Measurements from ENCODE around the gene COX6B2.

The COX6B2 gene

GRCh38 chr19:55312621-55313512, 41.7 kb downstream of the COX6B2 start:
- DNase-seq (ENCODE audit: low spot score), result peak; percentile 45

GRCh38 chr19:55311797-55312196, 42.7 kb downstream of the COX6B2 start:
- DNase-seq (ENCODE audit: low spot score), result no peak

- no peak for DNase-seq (ENCODE audit: low spot score)
Measured at GRCh38 chr19:55311397-55311796, 43.1 kb downstream of the COX6B2 start.

- no peak for DNase-seq (ENCODE audit: low spot score)
Measured at GRCh38 chr19:55310498-55310897, 44.0 kb downstream of the COX6B2 start.

- no peak for DNase-seq (ENCODE audit: low spot score)
Measured at GRCh38 chr19:55309448-55309847, 45.1 kb downstream of the COX6B2 start.

- DNase-seq (ENCODE audit: low spot score), result no peak
Measured at GRCh38 chr19:55308281-55308680, 46.2 kb downstream of the COX6B2 start.

- DNase-seq (ENCODE audit: low spot score), result no peak
Measured at GRCh38 chr19:55306712-55307111, 47.8 kb downstream of the COX6B2 start.

- no peak for DNase-seq (ENCODE audit: low spot score)
Measured at GRCh38 chr19:55305983-55306562, 48.4 kb downstream of the COX6B2 start.

GRCh38 chr19:55305491-55305890, 49.0 kb downstream of the COX6B2 start:
- peak; percentile 65 for DNase-seq (ENCODE audit: low spot score)

- DNase-seq (ENCODE audit: low spot score), result no peak
Measured at GRCh38 chr19:55304980-55305379, 49.5 kb downstream of the COX6B2 start.

- peak; percentile 72 for DNase-seq (ENCODE audit: low spot score)
Measured at GRCh38 chr19:55304279-55304978, 50.1 kb downstream of the COX6B2 start.

- no peak for DNase-seq (ENCODE audit: low spot score)
Measured at GRCh38 chr19:55303477-55303876, 51.0 kb downstream of the COX6B2 start.

GRCh38 chr19:55302318-55302703, 52.2 kb downstream of the COX6B2 start:
- peak; percentile 46 for DNase-seq (ENCODE audit: low spot score)

GRCh38 chr19:55301459-55302317, 52.8 kb downstream of the COX6B2 start:
- DNase-seq (ENCODE audit: low spot score), result peak; percentile 95

- DNase-seq (ENCODE audit: low spot score), result no peak
Measured at GRCh38 chr19:55300886-55301458, 53.5 kb downstream of the COX6B2 start.

GRCh38 chr19:55299991-55300390, 54.5 kb downstream of the COX6B2 start:
- no peak for DNase-seq (ENCODE audit: low spot score)
